OCI-LY3 (cell line): Measurements from ENCODE around the gene COL4A2.

Experiments
- CTCF ChIP-seq: fragments of 200-600, 300-600 bp; sonication (generic); IDR thresholded peaks from 2 replicates; pipeline ENCODE4 v1.5.1; 2014; ENCODE audit warnings: antibody characterized with exemption, low read length, low read depth
- EZH2phosphoT487 ChIP-seq: fragments of 200-600 bp; shearing (Covaris generic); IDR thresholded peaks from 2 replicates; pipeline ENCODE4 v1.6.1; 2018; ENCODE audit warnings: antibody characterized with exemption, mixed run types, low read depth

GRCh38 chr13:110542169-110542796, 235.2 kb downstream of the COL4A2 start:
- TF ChIP-seq CTCF: no peak
- TF ChIP-seq EZH2phosphoT487: no peak
